Measurements from ENCODE around the gene NCAM2. TPM values are rescaled to one million over a fixed set of nuclear protein-coding genes. Genes with fewer than 3 reads are reported as not detected.

Gene NCAM2
- total and polyA plus RNA-seq, 2 of the 4 experiments (the other 2 are of a cell fraction) = 2.7 to 5.0 TPM

GRCh38 chr21:21397464-21397863 is 399.3 kb downstream of the NCAM2 start:
- no peak overlapping the region for H3K4ac ChIP-seq (ENCODE audit: low read depth, low read length)
- H2BK20ac ChIP-seq (ENCODE audit: low read depth, low read length) = no peak overlapping the region
- H3K79me1 ChIP-seq (ENCODE audit: low read depth in 1 of 2, low read length in 2 of 2) = no peaks in the 10 kb centered on the region
- no peaks in the 10 kb centered on the region for H3K9me1 ChIP-seq (ENCODE audit: insufficient read depth, low read length)
- no peak overlapping the region for H4K5ac ChIP-seq (ENCODE audit: low read depth, low read length)
- no TSS peak for BruUV-seq (replicated peaks)
- intact Hi-C loops (cut with micrococcal nuclease) = no loop called here
- no peak overlapping the region for H3K56ac ChIP-seq (ENCODE audit: extremely low read depth, insufficient read depth, low read length)
- H3K9me3 ChIP-seq (ENCODE audit: control insufficient read depth, insufficient read depth, low read length) = peaks cover 3% of the 10 kb centered on the region
- H3K27ac ChIP-seq (ENCODE audit: insufficient read depth, low read length) = no peak overlapping the region
- DNase-seq (no peak), ATAC-seq (ENCODE audit: low read depth) (no peak)
- H3K23ac ChIP-seq (ENCODE audit: low read depth, low read length) = no peak overlapping the region
- H2BK15ac ChIP-seq (ENCODE audit: low read depth, low read length) = no peak overlapping the region
- H3K4me3 ChIP-seq (ENCODE audit: insufficient read depth, low read depth, low read length) = no peak overlapping the region
- no peak overlapping the region for H2BK120ac ChIP-seq (ENCODE audit: low read depth, low read length)
- H2AK9ac ChIP-seq (replicated peaks; ENCODE audit: low read depth, low read length, poor library complexity) = no peak overlapping the region
- H2AFZ ChIP-seq (replicated peaks; ENCODE audit: low read length, poor library complexity) = no peak overlapping the region
- no peaks in the 10 kb centered on the region for H3K27me3 ChIP-seq (ENCODE audit: control insufficient read depth, insufficient read depth, low read length)
- H3K14ac ChIP-seq (replicated peaks; ENCODE audit: low read depth, low read length) = no peak overlapping the region
- TF ChIP-seq RFX5 (IDR thresholded peaks at IDR 0.05; ENCODE audit: low read depth, low read length) (no peak), RCOR1 (IDR thresholded peaks at IDR 0.05; ENCODE audit: insufficient replicate concordance, low read length) (no peak), MAZ (IDR thresholded peaks at IDR 0.05; ENCODE audit: borderline replicate concordance, low read depth, low read length) (no peak), CTCF (conservative IDR thresholded peaks at IDR 0.05; ENCODE audit: low read depth, low read length) (no peak), FOS (IDR thresholded peaks at IDR 0.05; ENCODE audit: low read depth, low read length) (no peak), ELK1 (IDR thresholded peaks at IDR 0.05; ENCODE audit: borderline replicate concordance, low read depth, low read length) (no peak), CEBPB (IDR thresholded peaks at IDR 0.05; ENCODE audit: low read depth, low read length) (no peak), MXI1 (IDR thresholded peaks at IDR 0.05; ENCODE audit: borderline replicate concordance, low read depth, low read length) (no peak), BHLHE40 (IDR thresholded peaks at IDR 0.05; ENCODE audit: low read depth, low read length) (no peak), POLR2A (IDR thresholded peaks at IDR 0.05; ENCODE audit: low read depth, low read length) (no peak), CHD1 (IDR thresholded peaks at IDR 0.05; ENCODE audit: low read depth, low read length) (no peak), RAD21 (IDR thresholded peaks at IDR 0.05; ENCODE audit: low read length) (no peak), NFE2L2 (IDR thresholded peaks at IDR 0.05; ENCODE audit: low read depth, low read length) (no peak), SMC3 (IDR thresholded peaks at IDR 0.05; ENCODE audit: low read depth, low read length) (no peak)
- TF ChIP-seq, protein P1, sequence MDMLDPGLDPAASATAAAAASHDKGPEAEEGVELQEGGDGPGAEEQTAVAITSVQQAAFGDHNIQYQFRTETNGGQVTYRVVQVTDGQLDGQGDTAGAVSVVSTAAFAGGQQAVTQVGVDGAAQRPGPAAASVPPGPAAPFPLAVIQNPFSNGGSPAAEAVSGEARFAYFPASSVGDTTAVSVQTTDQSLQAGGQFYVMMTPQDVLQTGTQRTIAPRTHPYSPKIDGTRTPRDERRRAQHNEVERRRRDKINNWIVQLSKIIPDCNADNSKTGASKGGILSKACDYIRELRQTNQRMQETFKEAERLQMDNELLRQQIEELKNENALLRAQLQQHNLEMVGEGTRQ (IDR thresholded peaks at IDR 0.05; ENCODE audit: low read depth, low read length) = no peak
- 80% methylated on average over 2 of the region's 7 CpGs; no CpG with 5 or more reads in 1 of the 2 experiments for WGBS, 2 experiments (ENCODE audit: extremely low coverage in 2 of 2, insufficient read length in 1 of 2)
- no peak overlapping the region for H4K8ac ChIP-seq (ENCODE audit: low read depth in 2 of 2, low read length in 2 of 2)
- no peak overlapping the region for H3K9ac ChIP-seq (ENCODE audit: low read depth, low read length)
- no peak overlapping the region for H3K18ac ChIP-seq (ENCODE audit: low read depth, low read length)
- ChIA-PET CTCF (no interaction called here), POLR2A (ENCODE audit: unreplicated experiment) (no interaction called here)
- H4K20me1 ChIP-seq (ENCODE audit: insufficient read depth, low read length) = no peaks in the 10 kb centered on the region
- H2AK5ac ChIP-seq (ENCODE audit: low read depth, low read length) = no peak overlapping the region
- no peaks in the 10 kb centered on the region for H3K36me3 ChIP-seq (ENCODE audit: control insufficient read depth, insufficient read depth, low read length)
- dilution Hi-C loops (cut with HindIII; ENCODE audit: low sequenced_read_pairs, unreplicated experiment) = no loop called here
- no peak overlapping the region for H4K91ac ChIP-seq (ENCODE audit: insufficient read depth, low read depth, low read length)
- in situ Hi-C loops (cut with MboI; ENCODE audit: low sequenced_read_pairs) = no loop called here
- H3K4me2 ChIP-seq (ENCODE audit: low read depth, low read length) = no peak overlapping the region
- H3K4me1 ChIP-seq (ENCODE audit: control insufficient read depth, insufficient read depth, low read length) = no peaks in the 10 kb centered on the region
- H2BK5ac ChIP-seq (ENCODE audit: low read depth, low read length, poor library complexity, severe bottlenecking) = no peak overlapping the region
